Right ventricle myocardium superior (tissue), 1 donor: ENCODE results near the gene C16orf87. TPM values are rescaled to one million over a fixed set of nuclear protein-coding genes. Genes with fewer than 3 reads are reported as not detected.
A peak's percentile ranks its signal among the peaks of the same experiment; 100 is the strongest.
"Not testable (repeated sequence)": the region's sequence is repeated elsewhere in the genome, so short reads cannot be mapped to it uniquely, and the experiment has no call there.

Experiments
- ATAC-seq: fragments of 200-7000 bp; cut with Tn5 transposase; one replicate; pipeline ENCODE4 v1.9.1; 2020; ENCODE audit warnings: mild to moderate bottlenecking; ENCODE audit not compliant: poor library complexity
- DNase-seq: peaks from one replicate; pipeline ENCODE4 v3.0.0-alpha.2; 2020
- intact Hi-C: fragments of 100-400 bp; cut with DNase I; formaldehyde crosslinking; loops from one replicate; pipeline ENCODE4 v1.11.2; 2022
- total RNA-seq: library from RNA; stranded (reverse); fragmentation: NEBNext Ultra II Directional; extraction: Animal tissue kit (Norgen Biotek cat#: 25700); gene quantifications from one replicate; pipeline ENCODE4 v1.2.1, GENCODE V29; 2021
- donor health status: DM: no; HTN: yes; CAD: no; lungs with severe emphysema.

The C16orf87 gene
- total RNA-seq, 1 donor from 2014 or later: 12.9 TPM

DNA sequence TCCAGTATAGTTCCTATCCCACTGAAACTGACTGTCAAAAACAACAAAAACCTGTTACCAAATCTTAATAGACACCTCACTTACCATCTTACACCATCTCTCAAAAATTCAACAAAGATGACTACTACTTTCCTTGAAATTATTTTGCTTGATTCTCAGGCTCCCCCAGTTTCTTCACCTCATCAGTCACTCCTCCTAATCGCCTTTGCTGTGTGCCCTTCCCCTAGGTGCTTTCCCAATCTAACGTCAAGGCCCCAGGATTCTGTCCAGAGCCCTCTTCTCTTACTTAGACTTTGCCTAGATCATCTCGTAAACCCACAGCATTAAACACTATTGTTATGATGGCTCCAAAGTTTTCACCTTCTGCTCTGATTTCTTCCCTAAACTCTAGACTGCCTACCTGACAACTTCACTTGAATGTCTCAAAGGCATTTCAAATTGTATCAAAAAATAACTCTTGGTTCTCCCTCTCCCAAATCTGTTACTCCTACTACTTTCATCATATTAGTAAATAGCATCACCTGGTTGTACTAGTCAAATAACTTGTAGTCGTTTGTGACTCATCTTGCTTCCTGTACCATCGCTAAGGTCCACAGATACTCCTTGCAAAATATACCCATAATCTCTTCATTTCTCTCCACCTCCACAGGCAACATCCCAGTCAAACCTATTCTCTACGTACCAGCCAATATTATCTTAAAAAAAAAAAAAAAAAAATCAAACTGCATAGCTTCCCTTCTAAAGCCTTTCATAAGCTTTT lies 18.0 kb downstream of the C16orf87 start:
- intact Hi-C loops: no loop called here

DNA sequence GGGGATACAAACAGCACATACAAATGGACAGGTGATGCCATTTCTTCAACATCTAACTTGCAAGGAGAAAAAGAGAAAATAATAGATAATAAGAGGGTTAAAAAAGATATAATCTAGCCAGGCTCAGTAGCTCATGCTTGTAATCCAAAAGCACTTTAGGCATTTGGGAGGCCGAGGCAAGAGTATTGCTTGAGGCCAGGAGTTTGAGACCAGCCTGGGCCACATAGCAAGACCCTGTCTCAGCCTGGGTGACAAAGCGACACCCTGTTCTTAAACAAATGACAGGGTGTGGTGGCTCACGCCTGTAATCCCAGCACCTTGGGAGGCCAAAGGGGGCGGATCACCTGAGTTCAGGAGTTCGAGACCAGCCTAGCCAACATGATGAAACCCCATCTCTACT lies 19.3 kb downstream of the C16orf87 start:
- ATAC-seq (no peak), DNase-seq (no peak)
- intact Hi-C loops: no loop called here

More for the DNA sequence above, 18.0 kb downstream of the C16orf87 start:
- DNase-seq: no peak
- ATAC-seq: no peak

DNA sequence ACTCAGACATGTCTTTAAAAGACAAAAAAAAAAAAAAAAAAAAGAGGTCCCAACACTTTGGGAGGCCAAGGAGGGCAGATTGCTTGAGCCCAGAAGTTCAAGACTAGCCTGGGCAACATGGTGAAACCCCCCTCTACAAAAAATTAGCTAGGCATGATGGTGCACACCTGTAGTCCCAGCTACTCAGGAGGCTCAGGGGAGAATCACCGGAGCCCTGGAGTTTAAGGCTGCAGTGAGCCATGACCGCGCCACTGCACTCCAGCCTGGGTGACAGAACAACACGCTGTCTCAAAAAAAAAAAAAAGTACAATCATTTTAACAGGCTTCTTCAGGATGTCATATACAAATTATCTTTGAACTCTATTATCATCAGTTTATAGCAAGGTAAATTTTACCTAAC lies 22.0 kb downstream of the C16orf87 start:
- intact Hi-C loops: no loop called here
- no peak for ATAC-seq
- DNase-seq: no peak

DNA sequence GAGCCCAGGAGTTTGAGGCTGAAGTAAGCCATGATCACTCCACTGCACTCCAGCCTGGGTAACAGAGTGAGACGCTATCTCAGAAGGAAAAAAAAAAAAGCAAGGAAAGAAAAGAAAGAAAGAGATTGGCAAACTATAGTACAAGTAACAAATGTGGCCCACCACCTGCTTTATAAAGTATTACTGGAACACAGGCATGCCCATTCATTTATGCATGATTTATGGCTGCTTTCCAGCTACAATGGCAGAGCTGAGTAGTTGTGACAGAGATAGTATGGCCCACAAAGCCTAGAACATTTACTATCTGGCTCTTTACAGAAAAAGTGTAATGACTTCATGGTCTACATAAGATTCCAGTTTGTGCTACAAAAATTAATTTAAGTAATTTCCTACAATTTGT lies 23.6 kb downstream of the C16orf87 start:
- ATAC-seq (no peak), DNase-seq (no peak)
- intact Hi-C loops: no loop called here

DNA sequence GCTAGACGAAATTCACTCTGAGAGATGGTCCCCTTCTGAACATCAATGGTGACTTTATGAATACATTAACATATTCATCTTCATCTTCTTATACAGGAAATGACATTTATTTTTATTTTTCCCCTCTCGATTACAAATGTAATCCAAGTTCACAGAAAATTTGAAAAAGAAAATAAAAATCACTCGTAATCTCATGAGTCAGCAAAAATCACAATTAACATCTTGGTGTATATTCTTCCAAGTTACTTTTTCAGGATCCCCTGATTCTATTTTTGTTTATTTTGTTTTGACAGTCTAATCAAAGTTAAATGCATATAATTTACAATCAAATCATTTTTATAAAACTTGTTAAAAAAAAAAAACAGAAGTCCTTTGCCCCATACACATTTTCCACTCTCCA lies 27.6 kb downstream of the C16orf87 start:
- DNase-seq (no peak), ATAC-seq (no peak)
- intact Hi-C loops: loop anchor here (5.0 kb wide), 1 partner anchor 71 kb away; no protein-coding TSS in a partner anchor

DNA sequence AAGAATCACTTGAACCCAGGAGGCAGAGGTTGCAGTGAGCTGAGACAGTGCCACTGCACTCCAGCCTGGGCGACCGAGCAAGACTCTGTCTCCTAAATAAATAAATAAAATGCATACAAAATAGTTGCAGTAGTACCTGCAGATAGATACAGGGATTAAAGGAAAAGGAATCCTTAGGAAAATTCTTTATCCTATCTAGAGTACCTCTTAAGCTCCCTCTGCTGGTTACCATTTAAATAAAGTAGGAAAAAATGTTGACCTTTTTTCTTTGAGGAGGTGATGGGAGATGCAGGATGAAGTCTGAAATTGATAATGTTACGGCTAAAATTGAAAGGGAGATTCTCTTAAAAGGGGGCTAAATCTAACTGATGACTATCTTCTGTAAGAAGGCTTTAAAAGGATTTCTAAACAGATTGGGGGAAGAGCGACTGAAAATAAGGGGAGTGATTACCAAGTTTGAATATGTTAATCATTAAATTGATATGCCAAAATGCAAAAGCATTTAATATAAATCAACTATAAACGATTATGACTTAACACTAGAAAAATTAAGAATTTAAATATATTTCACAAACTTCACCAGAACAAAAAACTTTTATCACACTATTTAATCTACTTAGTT lies 29.4 kb downstream of the C16orf87 start:
- intact Hi-C loops: loop anchor here (5.0 kb wide), 1 partner anchor 69 kb away; no protein-coding TSS in a partner anchor
- DNase-seq: no peak
- peak; percentile 72 for ATAC-seq

DNA sequence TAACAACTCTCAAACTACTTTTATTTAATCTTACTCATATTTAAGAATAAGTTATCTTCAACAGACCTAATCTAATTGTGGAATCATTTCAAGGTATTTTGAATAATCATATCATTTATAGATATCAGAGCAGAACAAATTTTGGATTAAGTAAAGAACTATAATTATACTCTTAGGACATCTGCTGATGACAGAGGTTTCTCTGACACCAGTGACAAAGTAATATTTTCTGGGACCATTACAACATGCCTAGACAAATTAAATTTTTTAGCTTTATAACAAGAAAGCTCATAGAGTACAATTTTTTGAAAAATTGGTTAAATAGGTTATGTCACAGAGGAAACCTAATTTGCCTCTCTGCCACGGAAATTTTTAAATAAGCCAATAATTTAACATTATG lies 30.5 kb downstream of the C16orf87 start:
- intact Hi-C loops: loop anchor here (5.0 kb wide), 1 partner anchor 68 kb away; no protein-coding TSS in a partner anchor
- ATAC-seq: peak; percentile 57
- DNase-seq: no peak

DNA sequence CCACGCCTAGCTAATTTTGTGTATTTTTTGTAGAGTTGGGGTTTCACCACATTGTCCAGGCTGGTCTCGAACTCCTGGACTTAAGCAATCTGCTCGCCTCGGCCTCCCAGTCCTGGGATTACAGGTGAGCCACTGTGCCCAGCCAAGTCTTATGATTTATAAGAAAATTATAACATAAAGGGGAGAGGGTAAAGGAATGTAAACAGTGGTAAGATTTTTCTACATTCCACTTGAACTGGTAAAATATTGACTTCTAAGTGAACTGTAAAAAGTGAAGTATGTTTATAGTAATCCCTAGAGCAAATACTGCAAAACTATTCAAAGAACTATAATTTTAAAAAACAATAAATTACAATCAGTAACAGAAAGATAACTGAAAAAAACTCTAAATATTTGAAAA lies 33.5 kb downstream of the C16orf87 start:
- no peak for DNase-seq
- ATAC-seq: no peak
- intact Hi-C loops: no loop called here

DNA sequence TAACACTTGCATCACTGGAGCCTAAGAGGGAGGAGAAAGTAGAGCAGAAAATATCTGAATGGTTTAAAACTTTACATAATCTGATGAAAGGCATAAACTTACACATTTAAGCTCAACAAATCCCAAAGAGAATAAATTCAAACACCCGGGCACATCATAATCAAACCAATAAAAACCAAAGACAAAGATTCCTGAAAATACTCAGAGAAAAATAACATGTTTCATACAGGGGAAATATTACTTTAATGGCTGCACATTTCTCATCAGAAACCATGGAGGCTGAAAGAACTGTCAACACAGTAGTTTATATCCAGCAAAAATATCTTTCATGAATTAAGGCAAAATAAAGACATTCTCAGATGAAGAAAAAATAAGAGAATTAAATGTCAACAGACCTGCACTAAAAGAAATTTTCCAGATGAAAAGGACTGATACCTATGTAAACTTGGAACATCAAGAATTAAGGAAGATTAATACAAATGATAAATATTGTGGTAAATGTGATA lies 34.2 kb downstream of the C16orf87 start:
- no peak for DNase-seq

DNA sequence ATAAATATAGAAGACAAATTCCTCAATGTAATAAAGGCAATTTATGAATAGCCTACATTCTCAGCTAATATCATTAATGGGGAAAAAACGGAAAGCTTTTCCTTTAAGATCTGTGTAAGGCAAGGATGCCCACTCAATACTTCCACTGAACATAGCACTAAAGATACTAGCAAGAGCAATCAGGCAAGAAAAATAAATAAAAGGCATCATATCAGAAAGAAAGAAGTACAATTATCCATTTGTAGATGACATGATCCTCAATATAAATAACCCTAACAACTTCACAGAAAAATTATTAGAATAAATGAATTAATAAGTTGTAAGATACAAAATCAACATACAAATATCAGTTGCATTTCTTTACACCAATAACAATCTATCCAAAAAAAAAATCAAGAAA lies 37.1 kb downstream of the C16orf87 start:
- ATAC-seq (no peak), DNase-seq (no peak)
- intact Hi-C loops: no loop called here

More for the DNA sequence above, 34.2 kb downstream of the C16orf87 start:
- intact Hi-C loops: no loop called here
- ATAC-seq: no peak

DNA sequence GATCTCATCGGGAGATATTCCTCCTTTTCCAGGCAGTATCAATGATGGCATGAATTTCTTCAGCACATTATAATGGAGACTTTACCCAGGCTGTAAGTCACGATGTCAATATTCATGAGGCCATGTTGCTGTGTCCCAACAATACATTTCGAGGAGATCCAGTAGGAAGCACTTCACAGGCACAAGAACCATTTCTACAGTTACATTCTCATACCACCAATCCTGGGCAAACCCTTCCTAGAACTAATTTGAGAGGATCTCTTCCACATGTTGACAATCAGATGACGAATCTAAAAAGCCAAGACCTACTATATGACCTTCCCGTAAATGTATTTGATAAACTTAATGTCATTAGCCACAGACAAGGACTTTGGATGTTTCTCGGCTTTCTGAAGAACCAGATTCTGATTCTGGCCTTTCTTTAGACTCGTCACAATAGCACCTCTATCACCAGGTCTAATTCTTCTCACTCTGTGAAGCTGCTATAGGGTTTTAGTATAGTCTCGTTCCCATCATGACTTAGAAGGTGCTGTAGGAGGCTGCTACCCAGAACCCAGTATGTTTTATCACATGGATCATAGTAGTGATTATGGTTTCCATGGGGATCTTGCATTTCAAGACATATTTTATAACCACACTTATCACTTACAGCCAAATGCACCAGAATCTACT lies 40.2 kb downstream of the C16orf87 start:
- intact Hi-C loops: no loop called here
- DNase-seq (no peak), ATAC-seq (no peak)

DNA sequence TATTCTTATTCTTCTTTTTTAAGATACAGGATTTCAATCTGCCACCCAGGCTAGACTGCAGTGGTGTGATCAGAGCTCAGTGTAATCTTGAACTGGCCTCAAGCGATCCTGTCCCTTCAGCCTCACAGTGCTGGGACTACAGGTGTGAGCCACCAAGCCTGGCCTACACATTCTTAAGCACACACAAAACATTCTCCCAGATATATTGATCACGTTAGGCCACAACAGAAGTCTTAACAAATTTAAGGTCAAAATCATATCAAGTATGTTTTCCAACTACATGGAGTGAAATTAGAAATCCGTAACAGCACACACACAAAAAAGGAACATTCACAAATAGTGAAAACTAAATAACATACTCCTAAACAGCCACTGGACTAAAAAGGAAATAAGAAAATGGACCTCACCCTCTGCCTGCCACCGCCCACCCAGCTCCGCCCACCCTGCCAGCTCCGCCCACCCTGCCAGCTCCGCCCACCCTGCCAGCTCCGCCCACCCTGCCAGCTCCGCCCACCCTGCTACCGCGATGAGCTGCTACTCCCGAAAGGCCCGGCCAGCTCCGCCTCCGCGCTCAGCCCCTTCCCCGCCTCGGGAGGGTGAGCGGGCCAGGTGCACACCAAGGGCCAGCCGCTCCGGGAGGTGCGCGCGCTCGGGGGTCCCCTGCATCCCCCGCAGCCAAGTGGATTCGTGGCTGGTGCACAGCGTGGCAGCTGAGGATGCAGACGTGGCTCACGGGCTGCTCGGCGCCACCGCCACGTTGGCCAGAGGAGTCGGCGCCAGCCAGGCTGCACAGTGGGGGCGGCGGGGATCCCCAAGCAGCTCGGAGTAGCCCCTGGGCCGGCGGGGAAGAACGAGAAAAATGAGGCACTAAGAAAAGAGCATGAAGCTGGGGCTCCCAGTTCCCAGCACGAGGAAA lies 41.2 kb downstream of the C16orf87 start:
- ATAC-seq: peak; percentile 97
- DNase-seq: peak; percentile 86
- intact Hi-C loops: no loop called here

DNA sequence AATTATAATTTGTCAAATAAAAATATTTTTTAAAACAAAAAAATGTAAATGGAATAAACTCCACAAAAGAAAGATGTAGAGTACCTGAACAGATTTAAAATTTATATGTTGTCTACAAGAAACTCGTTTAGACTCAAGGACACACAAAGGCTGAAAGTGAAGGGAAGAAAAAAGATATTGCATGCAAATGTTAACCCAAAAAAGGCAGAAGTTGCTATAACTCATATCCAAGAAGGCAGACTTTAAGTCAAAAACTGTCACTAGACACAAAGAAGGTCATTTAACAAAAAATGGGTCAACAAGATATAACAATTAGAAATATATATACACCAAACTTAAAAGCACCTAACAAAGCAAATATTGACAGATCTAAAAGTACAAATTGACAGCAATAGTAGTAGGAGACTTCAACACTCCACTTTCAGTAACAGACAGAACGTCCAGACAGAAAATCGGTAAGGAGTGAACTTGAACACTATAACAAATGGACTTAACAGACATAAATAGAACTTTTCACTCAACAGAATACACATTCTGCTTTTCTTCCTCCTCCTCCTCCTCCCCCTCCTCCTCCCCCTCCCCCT lies 42.0 kb downstream of the C16orf87 start:
- intact Hi-C loops: no loop called here
- ATAC-seq: no peak

DNA sequence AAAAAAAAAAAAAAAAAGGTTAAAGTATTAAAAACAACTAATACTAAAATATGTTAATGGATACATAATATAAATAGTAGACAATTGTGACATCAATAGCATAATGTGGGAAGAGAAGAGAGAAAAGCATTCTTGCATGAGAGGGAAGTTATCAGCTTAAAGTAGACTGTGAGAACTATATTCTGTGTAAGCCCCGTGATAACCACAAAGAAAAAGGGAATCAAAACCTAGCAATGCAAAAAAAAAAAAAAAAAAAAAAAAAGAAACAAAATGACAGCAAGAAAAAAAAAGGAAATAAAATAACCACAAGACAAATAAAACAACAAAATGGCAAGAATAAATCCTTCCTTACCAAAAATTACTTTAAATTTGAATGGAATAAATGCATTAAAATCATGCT lies 43.1 kb downstream of the C16orf87 start:
- ATAC-seq (no peak), DNase-seq (no peak)
- intact Hi-C loops: no loop called here

More for the DNA sequence above, 42.0 kb downstream of the C16orf87 start:
- DNase-seq: no peak

DNA sequence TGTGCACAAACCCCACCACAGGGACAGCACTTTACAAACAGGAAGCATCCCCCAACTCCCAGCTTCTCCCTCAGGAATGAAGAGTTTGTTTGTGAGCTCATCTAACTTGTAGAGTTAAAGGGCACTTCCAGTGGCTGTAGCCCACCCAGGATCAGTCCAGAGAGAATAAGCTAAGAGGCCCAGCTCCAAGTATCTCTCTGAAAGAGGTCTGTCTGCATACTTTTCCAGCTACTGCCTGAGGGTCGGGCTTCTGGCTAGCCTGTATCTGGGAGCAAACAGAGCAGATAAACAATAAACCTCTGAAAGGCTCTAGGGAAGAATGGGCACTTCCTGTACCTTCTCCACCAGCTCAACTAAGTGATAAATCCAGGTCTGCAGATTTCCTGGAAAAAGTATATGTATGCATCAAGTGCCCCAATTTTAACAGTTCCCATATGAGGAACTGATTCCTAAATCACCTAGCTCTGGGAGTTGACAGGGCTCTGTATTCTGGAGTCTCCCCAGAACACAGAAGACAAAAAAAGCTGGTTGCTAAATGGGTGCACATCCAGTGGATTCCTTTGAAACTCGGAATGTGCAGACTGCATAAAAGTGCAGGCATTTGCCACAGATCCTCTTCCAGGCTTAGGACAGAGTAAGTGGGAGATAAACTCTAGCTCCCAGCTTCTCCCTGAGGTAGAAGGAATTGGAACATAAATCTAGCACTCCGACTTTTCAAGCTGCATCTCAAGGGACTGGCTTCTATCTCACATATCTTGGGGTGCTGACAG lies 45.7 kb downstream of the C16orf87 start:
- DNase-seq (no peak), ATAC-seq (peak; percentile 3)
- intact Hi-C loops: no loop called here

DNA sequence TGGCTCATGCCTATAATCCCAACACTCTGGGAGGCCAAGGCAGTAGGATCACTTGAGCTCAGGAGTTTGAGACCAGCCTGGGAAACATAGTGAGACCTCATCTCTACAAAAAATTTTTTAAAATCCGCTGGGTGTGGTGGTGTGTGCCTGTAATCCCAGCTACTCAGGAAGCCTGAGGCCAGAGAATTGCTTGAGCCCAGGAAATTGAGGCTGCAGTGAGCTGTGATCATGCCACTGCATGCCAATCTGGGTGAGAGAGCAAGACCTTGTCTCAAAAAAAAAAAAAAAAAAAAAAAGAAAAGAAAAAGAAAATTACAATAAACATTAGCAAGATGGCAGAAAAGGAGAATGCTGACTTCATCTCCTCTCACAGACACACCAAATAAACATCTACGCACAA lies 46.4 kb downstream of the C16orf87 start:
- DNase-seq, ATAC-seq, intact Hi-C loops: not testable (repeated sequence)

DNA sequence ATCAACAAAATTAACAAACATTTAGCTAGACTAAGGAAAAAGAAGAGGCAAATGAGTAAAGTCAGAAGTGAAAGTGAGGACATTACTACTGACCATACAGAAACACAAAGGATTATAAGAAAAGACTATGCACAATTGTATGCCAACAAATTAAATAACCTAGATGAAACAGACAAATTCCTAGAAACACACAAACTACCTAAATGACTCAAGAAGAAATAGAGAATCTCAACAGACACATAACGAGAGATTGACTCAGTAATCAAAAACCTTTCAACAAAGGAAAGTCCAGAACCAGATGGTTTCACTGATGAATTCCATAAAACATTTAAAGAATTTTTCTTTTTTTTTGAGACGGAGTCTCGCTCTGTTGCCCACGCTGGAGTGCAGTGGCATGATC lies 47.2 kb downstream of the C16orf87 start:
- intact Hi-C loops: no loop called here
- ATAC-seq: no peak
- DNase-seq: no peak
